HL-60/S4 treated with retinoic acid at 250 ng/mL for 4 days and 3 days (cell line): ENCODE measurements around the gene MAP3K7.

ENCODE experiments used
- in situ Hi-C: fragments of 300-500 bp; cut with MboI; formaldehyde crosslinking; loops from 2 replicates; pipeline ENCODE4 v1.7.0; 2022; ENCODE audit warnings: low sequenced_read_pairs

MAP3K7 gene

GRCh38 chr6:90533615-90534336, 53.1 kb downstream of the MAP3K7 start:
- in situ Hi-C loops, result no loop called here

GRCh38 chr6:90530882-90531281, 56.0 kb downstream of the MAP3K7 start:
- in situ Hi-C loops, result no loop called here

GRCh38 chr6:90525421-90525820, 61.5 kb downstream of the MAP3K7 start:
- in situ Hi-C loops, result no loop called here

- in situ Hi-C loops, result no loop called here
These were observed 63.0 kb downstream of the MAP3K7 start for GRCh38 chr6:90523779-90524310.

GRCh38 chr6:90521955-90522354, 64.9 kb downstream of the MAP3K7 start:
- in situ Hi-C loops, result no loop called here

DNA sequence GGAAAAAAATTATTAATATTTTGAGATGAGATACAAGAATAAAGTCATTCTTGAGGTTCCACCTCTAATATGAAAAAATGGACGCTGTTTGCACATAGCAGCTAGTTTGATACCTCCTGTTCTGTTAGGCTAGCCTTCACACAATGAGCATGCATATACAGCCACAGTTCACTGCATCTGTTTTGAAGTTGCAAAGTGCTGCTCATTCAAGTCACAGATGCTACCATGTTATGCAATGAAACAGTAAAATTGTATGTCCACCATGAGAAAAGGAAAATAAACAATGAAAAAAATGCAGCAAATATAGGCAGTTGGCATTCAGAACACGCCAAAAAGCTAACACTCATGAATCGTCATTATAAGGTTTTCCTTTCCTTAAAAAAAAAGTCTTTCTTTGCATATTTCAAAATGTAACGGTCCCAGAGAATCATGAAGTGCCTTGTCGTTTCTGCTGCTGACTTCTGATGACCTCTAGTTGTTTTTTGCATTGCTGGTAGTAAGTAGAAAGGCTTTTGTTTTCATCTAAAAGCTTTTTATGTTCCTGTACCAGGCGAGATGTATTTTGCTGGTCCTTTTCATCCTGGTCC, 70.7 kb downstream of the MAP3K7 start:
- in situ Hi-C loops, result no loop called here

- in situ Hi-C loops, result no loop called here
These were observed 72.4 kb downstream of the MAP3K7 start for GRCh38 chr6:90514496-90514895.

DNA sequence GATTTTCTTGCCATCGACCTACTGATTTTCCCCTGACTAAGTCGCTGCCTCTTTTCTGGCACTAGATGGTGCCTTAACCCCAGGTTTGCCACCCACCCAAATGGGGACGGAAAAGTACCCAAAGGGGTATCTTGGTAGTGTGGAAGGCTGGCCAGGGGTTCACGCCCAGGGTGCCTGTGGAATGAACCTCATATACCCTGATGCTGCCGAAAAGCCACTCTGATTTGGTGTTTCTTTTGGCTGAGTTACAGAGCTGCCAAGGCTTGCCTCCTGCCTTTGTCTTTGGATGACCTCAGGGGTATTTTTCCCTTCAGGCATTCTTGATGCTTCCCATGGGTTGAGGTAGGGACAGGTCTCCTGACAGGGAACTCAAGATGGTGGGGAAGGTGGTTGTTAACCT, 78.1 kb downstream of the MAP3K7 start:
- in situ Hi-C loops, result no loop called here

- in situ Hi-C loops, result no loop called here
These were observed 83.9 kb downstream of the MAP3K7 start for GRCh38 chr6:90502866-90503407.

DNA sequence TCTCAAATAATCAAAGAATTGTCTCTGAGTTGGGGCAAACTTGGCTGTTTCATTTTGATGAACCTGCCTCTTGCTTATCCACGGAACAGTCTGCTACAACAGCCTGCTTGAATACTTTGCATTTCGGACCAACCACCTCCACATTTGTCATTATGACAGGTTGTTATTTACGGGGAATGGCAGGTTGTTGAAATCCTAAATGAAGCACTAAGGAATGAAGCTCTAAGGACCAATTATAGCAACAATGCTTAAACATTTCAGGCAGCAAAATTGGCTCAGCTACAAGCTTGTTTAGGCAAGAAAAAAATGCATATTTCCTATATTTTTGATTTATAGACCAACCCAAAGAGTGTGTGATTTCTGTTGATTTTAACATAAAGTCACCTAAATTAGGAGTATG, 84.5 kb downstream of the MAP3K7 start:
- in situ Hi-C loops, result no loop called here

DNA sequence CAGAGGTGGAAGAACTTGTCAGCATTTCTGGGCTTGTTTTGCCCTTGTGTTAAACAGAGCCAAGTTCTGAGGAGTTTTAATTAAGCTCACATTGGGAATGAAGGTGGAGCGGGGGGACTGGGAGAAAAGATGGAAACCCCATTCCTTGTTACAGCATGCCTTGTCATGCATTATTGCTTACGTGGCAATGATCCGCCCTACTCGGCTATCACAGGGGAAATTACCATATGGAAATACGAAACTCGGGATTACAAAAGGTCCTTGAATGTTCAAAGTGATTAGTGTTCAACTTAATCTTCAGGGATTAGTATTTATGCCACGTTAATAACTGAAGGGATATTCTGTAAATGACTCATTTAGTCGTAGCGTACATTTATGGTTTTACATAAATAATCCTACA, 86.4 kb downstream of the MAP3K7 start:
- in situ Hi-C loops, result no loop called here

DNA sequence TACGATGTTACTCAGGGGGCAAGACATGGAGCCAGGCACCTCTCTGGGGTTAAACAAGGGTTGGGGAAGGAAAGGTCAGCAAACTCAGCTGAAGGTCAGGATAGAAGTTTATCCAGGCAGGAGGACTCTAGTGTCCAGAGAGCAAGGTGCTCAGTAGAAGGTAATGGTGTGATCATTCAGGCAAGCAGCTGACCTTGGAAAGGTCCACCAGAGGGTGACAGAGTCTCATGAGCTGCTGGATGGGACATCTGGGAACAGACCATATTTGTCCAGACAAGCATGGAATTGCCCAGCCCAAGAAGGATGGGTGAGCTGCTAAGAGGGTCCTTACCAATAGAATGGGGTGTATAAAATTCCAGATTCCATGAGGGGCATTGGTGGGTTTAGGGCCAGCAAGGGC, 89.5 kb downstream of the MAP3K7 start:
- in situ Hi-C loops, result loop anchor here (25.0 kb wide), 1 partner anchor 1060 kb away; the partner anchor contains the start of gene ANKRD6

GRCh38 chr6:90496258-90497016, 90.4 kb downstream of the MAP3K7 start:
- in situ Hi-C loops, result loop anchor here (25.0 kb wide), 1 partner anchor 1059 kb away; the partner anchor contains the start of gene ANKRD6

DNA sequence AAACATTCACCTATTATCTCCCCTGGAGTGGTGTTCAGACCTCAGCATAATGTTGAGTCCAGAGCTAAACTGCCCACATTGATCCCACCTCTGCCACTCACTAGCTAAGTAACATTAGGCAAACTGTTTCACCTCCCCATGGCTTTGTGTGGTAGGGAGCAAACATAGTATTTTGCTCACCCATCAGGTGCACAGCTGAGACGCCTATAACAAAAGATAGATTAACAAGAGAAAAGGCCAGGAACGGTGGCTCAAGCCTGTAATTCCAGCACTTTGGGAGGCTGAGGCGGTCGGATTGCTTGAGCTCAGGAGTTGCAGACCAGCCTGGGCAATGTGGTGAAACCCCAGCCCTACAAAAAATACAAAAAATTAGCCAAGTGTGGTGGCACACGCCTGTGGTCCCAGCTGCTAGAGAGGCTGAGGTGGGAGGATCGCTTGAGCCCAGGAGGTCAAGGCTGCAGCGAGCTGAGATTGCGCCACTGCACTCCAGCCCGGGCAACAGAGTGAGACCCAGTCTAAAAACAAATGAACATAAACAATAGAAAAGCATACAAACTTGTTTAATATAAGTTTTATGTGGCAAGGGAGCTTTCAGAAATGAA, 91.6 kb downstream of the MAP3K7 start:
- in situ Hi-C loops, result loop anchor here (25.0 kb wide), 1 partner anchor 1058 kb away; the partner anchor contains the start of gene ANKRD6

DNA sequence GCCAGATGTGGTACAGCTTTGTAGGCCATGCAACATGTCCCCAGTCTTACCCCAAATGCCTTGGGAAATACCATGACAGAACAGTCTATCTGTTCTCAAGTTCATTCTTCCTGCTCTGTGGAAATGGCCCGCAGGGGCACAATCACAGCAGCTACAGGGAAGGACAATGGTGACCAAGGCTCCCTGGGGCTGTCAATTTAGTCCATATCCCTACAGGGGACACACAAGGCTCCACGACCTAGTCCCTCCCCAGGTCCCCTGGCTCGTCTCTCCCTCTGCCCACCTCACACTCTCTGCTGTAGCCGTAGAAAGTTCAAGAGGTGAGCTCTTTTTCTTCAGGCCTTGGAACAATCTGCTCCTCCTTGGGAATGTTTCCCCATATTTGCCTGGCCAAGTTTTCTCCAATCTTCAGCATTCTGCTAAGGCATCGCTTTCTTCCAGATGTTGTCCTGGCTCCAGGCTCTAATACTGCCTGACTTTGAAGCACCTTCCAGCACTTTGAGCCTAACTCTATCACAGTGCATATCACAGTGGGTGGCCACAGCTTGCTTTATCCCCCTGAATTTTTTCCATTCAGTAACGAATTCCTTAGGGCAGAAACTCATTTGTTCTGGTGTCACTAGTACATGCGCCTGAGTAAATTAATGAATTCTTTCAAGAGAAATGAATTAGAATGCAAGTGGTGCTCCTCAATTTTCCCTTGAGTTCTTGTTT, 92.6 kb downstream of the MAP3K7 start:
- in situ Hi-C loops, result loop anchor here (25.0 kb wide), 1 partner anchor 1057 kb away; the partner anchor contains the start of gene ANKRD6

GRCh38 chr6:90493332-90493731, 93.5 kb downstream of the MAP3K7 start:
- in situ Hi-C loops, result loop anchor here (25.0 kb wide), 1 partner anchor 1056 kb away; the partner anchor contains the start of gene ANKRD6

- in situ Hi-C loops, result loop anchor here (25.0 kb wide), 1 partner anchor 1055 kb away; the partner anchor contains the start of gene ANKRD6
These were observed 94.1 kb downstream of the MAP3K7 start for GRCh38 chr6:90492798-90493197.

- in situ Hi-C loops, result loop anchor here (25.0 kb wide), 1 partner anchor 1055 kb away; the partner anchor contains the start of gene ANKRD6
These were observed 94.5 kb downstream of the MAP3K7 start for GRCh38 chr6:90492369-90492768.

DNA sequence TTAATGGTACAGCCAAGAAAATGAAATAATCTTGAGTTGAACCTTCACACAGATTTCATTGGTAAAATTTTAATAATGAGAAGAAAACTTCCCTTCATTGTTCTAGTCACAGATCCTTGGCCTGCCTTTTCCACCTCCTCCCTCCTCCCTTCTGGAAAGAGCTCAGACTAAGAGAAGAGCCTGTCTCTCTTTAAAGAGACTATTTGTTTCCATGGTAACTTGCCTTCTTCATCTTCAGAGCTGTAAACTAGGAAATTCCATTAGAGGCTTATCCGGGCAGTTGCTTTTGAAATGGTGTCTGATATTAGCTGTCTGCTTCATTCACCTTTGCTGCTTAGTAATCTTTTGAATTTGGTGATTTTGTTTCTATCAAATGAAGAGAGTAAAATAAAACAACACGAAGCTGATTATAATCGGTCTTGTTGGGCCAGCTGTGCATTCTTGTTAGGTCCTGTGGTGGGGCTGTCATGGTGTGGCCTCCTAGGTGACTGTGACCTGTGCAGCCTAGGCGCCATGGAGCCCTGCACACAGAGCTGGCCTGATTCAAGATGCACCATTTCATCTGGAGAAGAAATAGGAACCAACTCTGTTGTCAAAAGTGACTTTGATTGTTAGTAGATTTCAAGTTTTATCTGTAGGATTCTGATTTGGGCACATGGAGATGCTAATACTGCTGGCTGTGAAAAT, 96.7 kb downstream of the MAP3K7 start:
- in situ Hi-C loops, result loop anchor here (25.0 kb wide), 1 partner anchor 1053 kb away; the partner anchor contains the start of gene ANKRD6
